Keratinocyte (primary cell): ENCODE measurements around the gene CTAG1A. TPM values are rescaled to one million over a fixed set of nuclear protein-coding genes. Genes with fewer than 3 reads are reported as not detected.
"Not testable (repeated sequence)": the region's sequence is repeated elsewhere in the genome, so short reads cannot be mapped to it uniquely, and the experiment has no call there.

Experiments
- DNase-seq: peaks from one replicate; pipeline ENCODE4 v3.0.0-alpha.2; 2011; ENCODE audit warnings: low read depth, missing footprints, low spot score
- FAIRE-seq: peaks from 2 replicates; lab custom pipeline; 2011; peaks lifted over from hg19 to GRCh38; lab: Jason Lieb, UNC
- H2AFZ ChIP-seq: 2 replicates; pipeline ENCODE4 v1.6.0; 2012; ENCODE audit warnings: low read length, control low read depth, inconsistent platforms; ENCODE audit not compliant: control insufficient read depth
- H3K27ac ChIP-seq: 2 replicates; pipeline ENCODE4 v1.5.1; 2011; ENCODE audit warnings: low read length; ENCODE audit not compliant: control insufficient read depth, insufficient read depth
- H3K27me3 ChIP-seq: 3 replicates; pipeline ENCODE4 v1.6.0; 2011; ENCODE audit warnings: low read length; ENCODE audit not compliant: control insufficient read depth, insufficient read depth; ENCODE audit errors: extremely low read depth
- H3K36me3 ChIP-seq, 2 experiments: 2 replicates in 1 of 2; 3 replicates in 1 of 2; pipeline ENCODE4 v1.5.1; 2011; ENCODE audit warnings: low read length in 2 of 2, mild to moderate bottlenecking in 1 of 2; ENCODE audit not compliant: control insufficient read depth in 2 of 2, insufficient read depth in 2 of 2; ENCODE audit errors: extremely low read depth in 1 of 2
- H3K4me1 ChIP-seq: 3 replicates; pipeline ENCODE4 v1.5.1; 2011; ENCODE audit warnings: low read length; ENCODE audit not compliant: control insufficient read depth, insufficient read depth; ENCODE audit errors: extremely low read depth
- H3K4me2 ChIP-seq: 3 replicates; pipeline ENCODE4 v1.6.0; 2011; ENCODE audit warnings: low read depth, low read length; ENCODE audit not compliant: control insufficient read depth, insufficient read depth; ENCODE audit errors: extremely low read depth
- H3K4me3 ChIP-seq, 3 experiments: fragments of 200-600 bp in 1 of 3; sonication (generic) in 1 of 3; 2 replicates in 2 of 3; 3 replicates in 1 of 3; pipeline ENCODE4 v1.5.1; 2011 to 2016; ENCODE audit warnings: low read length in 3 of 3, mild to moderate bottlenecking in 3 of 3, control low read depth in 2 of 3, inconsistent platforms in 1 of 3, low read depth in 1 of 3, mixed read lengths in 1 of 3, mixed run types in 1 of 3, moderate library complexity in 1 of 3; ENCODE audit not compliant: control insufficient read depth in 2 of 3, insufficient read depth in 2 of 3; ENCODE audit errors: extremely low read depth in 1 of 3
- H3K79me2 ChIP-seq: 2 replicates; pipeline ENCODE4 v1.6.0; 2012; ENCODE audit warnings: low read length; ENCODE audit not compliant: control insufficient read depth, insufficient read depth
- H3K9ac ChIP-seq: 3 replicates; pipeline ENCODE4 v1.6.0; 2011; ENCODE audit warnings: low read length; ENCODE audit not compliant: control insufficient read depth, insufficient read depth; ENCODE audit errors: extremely low read depth
- H3K9me1 ChIP-seq: 3 replicates; pipeline ENCODE4 v1.6.0; 2011; ENCODE audit warnings: low read length; ENCODE audit not compliant: control insufficient read depth, insufficient read depth; ENCODE audit errors: extremely low read depth
- H3K9me3 ChIP-seq: 2 replicates; pipeline ENCODE4 v1.5.1; 2012; ENCODE audit warnings: low read depth, low read length; ENCODE audit not compliant: control insufficient read depth
- H4K20me1 ChIP-seq: 3 replicates; pipeline ENCODE4 v1.6.0; 2011; ENCODE audit warnings: low read length; ENCODE audit not compliant: control insufficient read depth, insufficient read depth; ENCODE audit errors: extremely low read depth
- CTCF ChIP-seq, 3 experiments: IDR thresholded peaks in 1 of 3; conservative IDR thresholded peaks in 1 of 3; optimal IDR thresholded peaks in 1 of 3; 2 replicates in 2 of 3; 3 replicates in 1 of 3; pipeline versions ENCODE3 to v1.5.1; 2011; ENCODE audit warnings: low read length in 3 of 3, mild to moderate bottlenecking in 3 of 3, moderate library complexity in 2 of 3, control low read depth in 1 of 3, inconsistent platforms in 1 of 3; ENCODE audit not compliant: insufficient read depth in 2 of 3; ENCODE audit errors: extremely low read depth in 1 of 3
- EZH2 ChIP-seq: IDR thresholded peaks from one replicate; pipeline ENCODE4 v1.6.1; 2012; ENCODE audit warnings: inconsistent platforms, mild to moderate bottlenecking, low read length, moderate library complexity
- dilution Hi-C: fragments of 300-500 bp; cut with MboI; formaldehyde crosslinking; loops from one replicate; pipeline ENCODE4 v1.7.0; 2020; ENCODE audit warnings: low sequenced_read_pairs; ENCODE audit not compliant: extremely low pct_ligation_motif_present
- polyA minus RNA-seq, 3 experiments: library from RNA; depleted of rRNA, polyadenylated mRNA; stranded (reverse); fragments of >200 nt; gene quantifications; 1 replicate in 1 of 3; 2 replicates in 1 of 3; 3 replicates in 1 of 3; pipeline ENCODE4 v1.2.3, GENCODE V29; 2011
- polyA plus RNA-seq, 5 experiments: library from polyadenylated mRNA; depleted of rRNA in 3 of 5; stranded (reverse) in 3 of 5; stranded (forward) in 1 of 5; unstranded in 1 of 5; fragments of >200 nt; gene quantifications; 1 replicate in 1 of 5; 2 replicates in 3 of 5; 3 replicates in 1 of 5; pipeline versions ENCODE4 v1.2.1 to v1.2.3, GENCODE V29; 2011 to 2012; ENCODE audit warnings: missing spikeins in 2 of 5, low read depth in 1 of 5, low replicate concordance in 1 of 5

Gene CTAG1A
- polyA plus RNA-seq (not detected in 3 replicates), polyA minus RNA-seq (not detected in 3 replicates)
- not detected for polyA plus RNA-seq (2011; ENCODE audit: low read depth)
- not detected in 2 replicates for polyA plus RNA-seq (2011; cell fraction: cytosol; rRNA removed)
- polyA plus RNA-seq (2011; cell fraction: nucleus; rRNA removed), result not detected in 2 replicates
- polyA plus RNA-seq (2012; ENCODE audit: low replicate concordance), result not detected in 2 replicates
- polyA minus RNA-seq (2011; cell fraction: cytosol; rRNA and poly(A)+ RNA removed), result not detected
- not detected in 2 replicates for polyA minus RNA-seq (2011; cell fraction: nucleus; rRNA and poly(A)+ RNA removed)

DNA sequence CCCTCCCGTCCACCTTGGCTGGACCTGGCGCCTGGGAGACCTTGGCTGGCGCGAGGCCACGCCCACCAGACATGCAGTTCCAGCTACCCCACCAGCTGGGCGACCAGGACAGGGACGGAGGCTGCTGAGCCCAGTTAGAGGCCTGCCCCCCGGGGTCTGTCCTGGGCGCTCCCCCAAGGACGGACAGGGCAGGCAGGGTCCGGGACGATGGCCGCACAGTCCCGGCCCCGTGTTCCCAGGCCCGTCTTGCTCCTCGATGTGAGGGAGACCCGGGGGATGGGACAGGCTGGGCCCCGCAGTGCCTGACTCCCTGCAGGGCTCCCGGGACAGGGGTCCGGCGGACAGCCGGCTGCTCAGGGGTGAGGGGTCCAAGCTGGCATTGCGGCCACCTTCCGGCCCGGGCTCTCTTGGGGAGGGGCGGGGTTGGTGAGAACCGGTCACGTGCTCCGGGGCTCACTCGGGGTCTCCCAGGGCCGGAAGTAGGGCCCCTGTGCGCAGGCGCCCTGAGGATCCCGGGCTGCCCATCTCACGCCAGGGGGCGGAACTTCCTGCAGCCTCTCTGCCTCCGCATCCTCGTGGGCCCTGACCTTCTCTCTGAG lies at the start of gene CTAG1A:
TSS of gene CTAG1A (plus strand) at position 549 of the 599 bp plus-strand sequence. CDS start 74 bp downstream, outside the sequence.
- H3K27me3 ChIP-seq, H3K9ac ChIP-seq, H3K27ac ChIP-seq, FAIRE-seq, H4K20me1 ChIP-seq, H3K9me1 ChIP-seq, H3K4me2 ChIP-seq, H2AFZ ChIP-seq, dilution Hi-C loops, H3K4me1 ChIP-seq, H3K9me3 ChIP-seq, H3K79me2 ChIP-seq, DNase-seq, H3K4me3 ChIP-seq, H3K36me3 ChIP-seq: not testable (repeated sequence)

GRCh38 chrX:154535892-154536291 lies 49.0 kb upstream of the CTAG1A start:
- H3K27me3 ChIP-seq, result no peaks in the 10 kb centered on the region
- H3K36me3 ChIP-seq, result peaks cover 10 to 13% of the 10 kb centered on the region in 2 experiments
- no peak overlapping the region for H2AFZ ChIP-seq
- no peak overlapping the region for H3K9ac ChIP-seq
- no peaks in the 10 kb centered on the region for H3K79me2 ChIP-seq
- no peaks in the 10 kb centered on the region for H4K20me1 ChIP-seq
- H3K4me2 ChIP-seq, result no peak overlapping the region
- dilution Hi-C loops, result no loop called here
- no peak overlapping the region for H3K27ac ChIP-seq
- no peaks in the 10 kb centered on the region for H3K9me1 ChIP-seq
- FAIRE-seq (no peak), DNase-seq (no peak)
- peaks cover 3% of the 10 kb centered on the region for H3K4me1 ChIP-seq
- no peaks in the 10 kb centered on the region for H3K9me3 ChIP-seq
- H3K4me3 ChIP-seq, result no peak overlapping the region
- TF ChIP-seq EZH2 (no peak), CTCF (optimal IDR thresholded peaks at IDR 0.05 in 1 of 3, IDR thresholded peaks at IDR 0.05 in 1 of 3, conservative IDR thresholded peaks at IDR 0.05 in 1 of 3; ENCODE audit: extremely low read depth in 1 of 3, insufficient read depth in 2 of 3, low read length in 3 of 3) (no peak)
